Mesenchymal stem cell (in vitro differentiated cells and primary cell): ENCODE results near the gene CAPZB.
A peak's percentile ranks its signal among the peaks of the same experiment; 100 is the strongest.

Experiments used
- DNase-seq: peaks from one replicate; pipeline ENCODE4 v3.0.0-alpha.2; 2013
- H2AFZ ChIP-seq: one replicate; pipeline ENCODE4 v1.6.1; 2013; ENCODE audit warnings: low read depth, mild to moderate bottlenecking, control low read depth, inconsistent platforms, low read length, moderate library complexity
- H2AK5ac ChIP-seq: 2 replicates; pipeline ENCODE4 v1.6.1; 2013; ENCODE audit warnings: low read length, moderate library complexity, mild to moderate bottlenecking, inconsistent platforms; ENCODE audit not compliant: severe bottlenecking
- H2BK120ac ChIP-seq: one replicate; pipeline ENCODE4 v1.6.1; 2013; ENCODE audit warnings: low read depth, mild to moderate bottlenecking, inconsistent platforms, low read length, moderate library complexity
- H2BK12ac ChIP-seq, 2 experiments: one replicate each; pipeline ENCODE4 v1.6.1; 2013; ENCODE audit warnings: inconsistent platforms in 2 of 2, low read length in 2 of 2, mild to moderate bottlenecking in 2 of 2, moderate library complexity in 2 of 2, control low read depth in 1 of 2
- H2BK15ac ChIP-seq: one replicate; pipeline ENCODE4 v1.6.1; 2013; ENCODE audit warnings: mild to moderate bottlenecking, low read depth, inconsistent platforms; ENCODE audit not compliant: poor library complexity, severe bottlenecking
- H2BK5ac ChIP-seq: 2 replicates; pipeline ENCODE4 v1.6.1; 2013; ENCODE audit warnings: low read depth, mild to moderate bottlenecking, low read length, control low read depth, inconsistent platforms; ENCODE audit not compliant: poor library complexity, severe bottlenecking
- H3K14ac ChIP-seq, 2 experiments: one replicate each; pipeline ENCODE4 v1.6.1; 2013; ENCODE audit warnings: inconsistent platforms in 2 of 2, low read length in 2 of 2, control low read depth in 1 of 2, mild to moderate bottlenecking in 1 of 2, moderate library complexity in 1 of 2
- H3K18ac ChIP-seq, 2 experiments: one replicate each; pipeline ENCODE4 v1.6.1; 2013; ENCODE audit warnings: inconsistent platforms in 2 of 2, low read length in 2 of 2, control low read depth in 1 of 2, low read depth in 1 of 2, mild to moderate bottlenecking in 1 of 2
- H3K23ac ChIP-seq, 2 experiments: one replicate each; pipeline ENCODE4 v1.6.1; 2013; ENCODE audit warnings: inconsistent platforms in 2 of 2, low read length in 2 of 2, mild to moderate bottlenecking in 2 of 2, moderate library complexity in 2 of 2, control low read depth in 1 of 2
- H3K27ac ChIP-seq: 2 replicates; pipeline ENCODE4 v1.5.1; 2013; ENCODE audit warnings: mild to moderate bottlenecking, moderate library complexity, low read length, control low read depth, inconsistent platforms; ENCODE audit not compliant: poor library complexity, severe bottlenecking
- H3K27me3 ChIP-seq, 2 experiments: 2 replicates each; pipeline versions ENCODE4 v1.6.1 to v1.7.0; 2013; ENCODE audit warnings: low read length in 2 of 2, mild to moderate bottlenecking in 2 of 2, moderate library complexity in 2 of 2, control low read depth in 1 of 2, inconsistent platforms in 1 of 2; ENCODE audit not compliant: control insufficient read depth in 1 of 2, insufficient read depth in 1 of 2
- H3K36me3 ChIP-seq, 2 experiments: 2 replicates each; pipeline versions ENCODE4 v1.6.1 to v1.7.0; 2013; ENCODE audit warnings: low read length in 2 of 2, control low read depth in 1 of 2, inconsistent platforms in 1 of 2, low read depth in 1 of 2, mild to moderate bottlenecking in 1 of 2; ENCODE audit not compliant: insufficient read depth in 2 of 2, control insufficient read depth in 1 of 2
- H3K4ac ChIP-seq, 2 experiments: one replicate each; pipeline ENCODE4 v1.6.1; 2013; ENCODE audit warnings: inconsistent platforms in 2 of 2, low read length in 2 of 2, mild to moderate bottlenecking in 2 of 2, moderate library complexity in 2 of 2, control low read depth in 1 of 2, low read depth in 1 of 2
- H3K4me1 ChIP-seq: 2 replicates; pipeline ENCODE4 v1.6.1; 2013; ENCODE audit warnings: low read depth, low read length, control low read depth; ENCODE audit not compliant: control insufficient read depth, insufficient read depth
- H3K4me2 ChIP-seq: 2 replicates; pipeline ENCODE4 v1.6.1; 2013; ENCODE audit warnings: low read length, mild to moderate bottlenecking, inconsistent platforms; ENCODE audit not compliant: poor library complexity, severe bottlenecking
- H3K4me3 ChIP-seq, 2 experiments: 2 replicates each; pipeline versions ENCODE4 v1.5.1 to v1.7.0; 2013; ENCODE audit warnings: low read length in 2 of 2, mild to moderate bottlenecking in 2 of 2, control low read depth in 1 of 2, low read depth in 1 of 2; ENCODE audit not compliant: insufficient read depth in 1 of 2
- H3K79me1 ChIP-seq: replicated peaks from 2 replicates; pipeline ENCODE4 v1.6.1; 2013; ENCODE audit warnings: mild to moderate bottlenecking, control low read depth, low read length, inconsistent platforms; ENCODE audit not compliant: poor library complexity, severe bottlenecking
- H3K9ac ChIP-seq: 2 replicates; pipeline ENCODE4 v1.7.0; 2013; ENCODE audit warnings: mild to moderate bottlenecking, low read length, moderate library complexity
- H3K9me3 ChIP-seq: 2 replicates; pipeline ENCODE4 v1.7.0; 2013; ENCODE audit warnings: mild to moderate bottlenecking, low read length; ENCODE audit not compliant: control insufficient read depth
- H4K8ac ChIP-seq: one replicate; pipeline ENCODE4 v1.6.1; 2013; ENCODE audit warnings: inconsistent platforms, mild to moderate bottlenecking, low read length, moderate library complexity
- H4K91ac ChIP-seq: one replicate; pipeline ENCODE4 v1.6.1; 2013; ENCODE audit warnings: mild to moderate bottlenecking, low read length, inconsistent platforms
- WGBS: methylation state at CpG from one replicate; pipeline ENCODE4 v1.1.7; 2013; ENCODE audit warnings: mixed read lengths; 5-methylcytosine and 5-hydroxymethylcytosine counted together

The CAPZB gene

DNA sequence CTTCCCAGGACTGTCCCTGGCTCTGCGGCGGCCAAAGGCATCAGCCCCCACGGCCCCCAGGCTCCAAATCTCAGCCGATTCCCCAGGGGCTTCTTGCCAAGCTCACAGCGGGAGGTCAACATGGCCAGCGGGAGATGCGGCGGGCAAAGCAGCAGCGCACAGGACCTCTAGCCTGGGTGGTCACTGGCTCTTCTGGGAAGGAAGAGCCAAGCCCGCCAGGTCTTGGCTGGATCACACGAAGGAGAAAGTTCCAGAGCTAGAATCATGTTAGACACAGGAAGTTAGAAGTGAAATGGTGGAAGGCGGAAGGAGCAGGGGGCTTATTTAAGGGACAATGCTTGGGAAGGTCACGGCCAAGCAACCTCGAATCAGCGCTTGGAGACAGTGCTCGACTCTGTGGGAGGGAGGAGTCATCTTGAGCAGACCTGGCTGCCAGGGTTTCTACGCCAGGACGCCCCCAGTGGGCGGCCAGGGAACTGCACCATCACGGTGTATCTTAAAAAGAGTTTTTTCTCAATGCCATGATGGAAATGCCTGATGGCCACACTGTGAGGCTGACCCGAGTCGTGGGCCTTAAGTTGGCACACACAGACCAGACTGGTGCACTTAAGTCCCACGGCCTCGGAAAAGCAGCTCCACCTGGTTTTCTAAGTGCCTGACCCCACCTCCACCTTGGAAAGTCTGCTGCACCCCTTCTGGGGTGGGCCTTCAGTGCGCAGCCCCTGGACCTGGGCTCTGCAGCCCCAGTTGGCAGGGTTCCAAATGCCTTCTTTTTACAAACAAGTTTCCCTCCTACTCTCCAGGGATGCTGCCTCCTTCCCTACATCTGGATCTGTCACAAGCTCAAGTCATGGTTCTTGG is 143.9 kb downstream of the CAPZB start:
- H4K8ac ChIP-seq: no peak overlapping the region

DNA sequence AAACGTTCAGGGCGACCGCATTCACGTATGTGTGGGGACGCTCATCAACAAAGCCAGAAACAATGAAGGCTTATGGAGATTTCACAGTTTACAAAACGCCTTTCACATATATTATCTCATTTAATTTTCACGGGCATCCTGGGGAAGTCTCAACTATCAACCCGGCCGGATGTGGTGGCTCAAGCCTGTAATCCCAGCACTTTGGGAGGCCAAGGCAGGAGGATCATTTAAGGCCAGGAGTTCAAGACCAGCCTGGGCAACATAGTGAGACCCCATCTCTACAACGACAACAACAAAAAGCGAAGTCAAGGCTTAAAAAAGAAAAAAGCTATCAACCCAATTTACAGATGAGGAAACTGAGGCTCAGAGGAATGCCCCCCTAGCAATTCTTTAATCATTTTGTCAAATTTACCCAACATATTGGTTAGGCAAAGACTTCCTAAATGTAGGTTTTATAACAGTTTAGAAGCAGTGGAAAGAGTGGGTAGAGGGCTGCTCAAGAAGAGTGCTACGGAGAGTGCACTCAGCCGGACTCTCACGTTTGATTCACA is 144.9 kb downstream of the CAPZB start:
- Histone ChIP-seq H3K18ac (no peak overlapping the region), H3K14ac (no peak overlapping the region), H4K8ac (no peak overlapping the region), H2BK15ac (no peak overlapping the region), H3K4me3 (no peak overlapping the region), H2BK5ac (no peak overlapping the region), H2BK12ac (no peak overlapping the region), H2BK120ac (no peak overlapping the region), H3K79me1 (peaks cover 31% of the 10 kb centered on the region), H2AFZ (no peak overlapping the region), H3K4me2 (no peak overlapping the region), H3K4ac (no peak overlapping the region), H3K9ac (no peak overlapping the region), H2AK5ac (no peak overlapping the region), H4K91ac (no peak overlapping the region), H3K27me3 (no peaks in the 10 kb centered on the region), H3K23ac (no peak overlapping the region), H3K27ac (no peak overlapping the region), H3K36me3 (peaks cover 76 to 80% of the 10 kb centered on the region in 2 experiments), H3K4me1 (peaks cover 15% of the 10 kb centered on the region), H3K9me3 (no peaks in the 10 kb centered on the region)
- 98% methylated on average over 14 of the region's 14 CpGs for WGBS
- no peak for DNase-seq

More for the DNA sequence above, 143.9 kb downstream of the CAPZB start:
- Histone ChIP-seq H3K4ac (no peak overlapping the region), H3K18ac (no peak overlapping the region), H3K36me3 (peaks cover 82 to 84% of the 10 kb centered on the region in 2 experiments), H3K9me3 (no peaks in the 10 kb centered on the region), H3K4me1 (peaks cover 14% of the 10 kb centered on the region), H2BK15ac (no peak overlapping the region), H2BK120ac (no peak overlapping the region), H3K14ac (no peak overlapping the region), H3K79me1 (peaks cover 37% of the 10 kb centered on the region), H3K4me2 (no peak overlapping the region), H2AK5ac (no peak overlapping the region), H4K91ac (no peak overlapping the region), H2AFZ (no peak overlapping the region), H3K23ac (no peak overlapping the region), H3K27ac (no peak overlapping the region), H3K9ac (peak overlapping the region; percentile 57), H2BK12ac (no peak overlapping the region), H2BK5ac (no peak overlapping the region), H3K4me3 (peak overlapping the region in 1 of 2 experiments; percentile 32), H3K27me3 (no peaks in the 10 kb centered on the region)
- WGBS: 66% methylated on average over 25 of the region's 25 CpGs
- DNase-seq: peak; percentile 74

DNA sequence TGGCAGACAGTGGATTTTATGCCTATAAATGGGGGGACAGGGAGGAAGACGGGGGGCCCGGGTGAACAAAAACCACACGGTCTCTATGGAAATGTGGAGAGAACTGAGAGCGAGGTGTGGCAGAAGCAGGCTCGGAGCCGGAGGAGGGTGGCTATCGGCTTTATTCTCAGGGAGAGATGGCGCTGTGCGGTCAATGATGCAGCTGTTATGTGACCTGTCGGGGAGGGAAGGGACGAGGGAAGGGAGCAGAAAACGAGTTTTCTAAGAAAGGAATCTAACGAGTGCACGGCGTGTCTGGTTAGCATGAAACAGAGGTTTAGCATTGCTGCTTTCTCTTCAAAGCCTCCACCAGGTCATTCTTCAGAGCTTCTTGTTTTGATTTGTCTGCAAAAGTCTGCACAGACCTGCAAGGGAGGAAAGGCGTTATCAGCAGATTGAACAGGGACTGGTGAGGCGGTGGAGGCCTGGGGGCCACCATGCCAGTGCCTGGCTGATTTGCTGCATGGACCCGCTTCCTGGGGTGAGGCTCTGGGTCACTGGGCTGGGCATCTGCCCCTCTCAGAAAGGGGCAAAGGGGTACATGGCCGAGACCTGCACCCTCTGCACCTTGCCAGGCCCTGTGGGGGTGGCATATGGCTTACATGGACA is 146.0 kb downstream of the CAPZB start:
- H3K4me1 ChIP-seq: peaks cover 15% of the 10 kb centered on the region
- no peak overlapping the region for H3K4ac ChIP-seq
- peaks cover 27% of the 10 kb centered on the region for H3K79me1 ChIP-seq
- H2BK120ac ChIP-seq: no peak overlapping the region
- no peak for DNase-seq
- H3K4me2 ChIP-seq: no peak overlapping the region
- no peak overlapping the region for H3K9ac ChIP-seq
- H2BK5ac ChIP-seq: no peak overlapping the region
- H3K27ac ChIP-seq: no peak overlapping the region
- H2AFZ ChIP-seq: no peak overlapping the region
- no peak overlapping the region for H3K18ac ChIP-seq
- no peak overlapping the region for H3K4me3 ChIP-seq
- H2AK5ac ChIP-seq: no peak overlapping the region
- no peak overlapping the region for H3K23ac ChIP-seq
- no peak overlapping the region for H2BK15ac ChIP-seq
- H3K14ac ChIP-seq: no peak overlapping the region
- H3K27me3 ChIP-seq: no peaks in the 10 kb centered on the region
- no peaks in the 10 kb centered on the region for H3K9me3 ChIP-seq
- 89% methylated on average over 19 of the region's 19 CpGs for WGBS
- no peak overlapping the region for H2BK12ac ChIP-seq
- no peak overlapping the region for H4K8ac ChIP-seq
- peaks cover 65 to 69% of the 10 kb centered on the region in 2 experiments for H3K36me3 ChIP-seq
- H4K91ac ChIP-seq: no peak overlapping the region

DNA sequence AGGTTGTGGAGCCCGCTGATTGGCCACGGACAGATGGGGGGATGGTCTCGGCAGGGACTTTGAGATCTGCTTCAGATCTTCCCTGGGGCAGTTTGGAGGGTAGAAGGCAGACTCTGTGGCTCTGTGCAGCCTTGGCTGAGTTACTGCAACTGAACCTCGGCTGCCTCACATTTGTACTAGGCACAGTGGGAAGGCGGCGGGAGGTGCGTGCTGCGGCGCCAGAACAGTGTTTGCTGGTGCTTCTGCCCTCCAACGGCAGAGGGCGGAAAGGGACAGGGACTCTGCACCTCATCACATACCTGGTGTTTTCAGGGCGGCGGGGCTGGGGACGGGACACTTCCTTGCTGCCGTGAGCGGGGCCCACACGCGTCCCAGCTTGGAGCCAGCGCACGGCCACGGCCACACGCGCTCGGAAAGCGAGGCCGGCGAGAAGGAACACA is 147.0 kb downstream of the CAPZB start:
- H3K9me3 ChIP-seq: no peaks in the 10 kb centered on the region
- H4K91ac ChIP-seq: no peak overlapping the region
- H3K14ac ChIP-seq: peak overlapping the region in 1 of 2 experiments; percentile 67
- no peak overlapping the region for H2AFZ ChIP-seq
- peaks cover 24% of the 10 kb centered on the region for H3K79me1 ChIP-seq
- no peak overlapping the region for H2AK5ac ChIP-seq
- no peak overlapping the region for H2BK120ac ChIP-seq
- H3K4ac ChIP-seq: no peak overlapping the region
- no peak overlapping the region for H2BK12ac ChIP-seq
- H3K27ac ChIP-seq: no peak overlapping the region
- peaks cover 55 to 59% of the 10 kb centered on the region in 2 experiments for H3K36me3 ChIP-seq
- no peak overlapping the region for H3K4me3 ChIP-seq
- H3K4me1 ChIP-seq: peaks cover 18% of the 10 kb centered on the region
- no peak overlapping the region for H3K23ac ChIP-seq
- DNase-seq: no peak
- H2BK15ac ChIP-seq: no peak overlapping the region
- 71% methylated on average over 20 of the region's 27 CpGs for WGBS
- H3K27me3 ChIP-seq: no peaks in the 10 kb centered on the region
- no peak overlapping the region for H3K4me2 ChIP-seq
- no peak overlapping the region for H3K18ac ChIP-seq
- no peak overlapping the region for H2BK5ac ChIP-seq
- no peak overlapping the region for H3K9ac ChIP-seq
- no peak overlapping the region for H4K8ac ChIP-seq
